Stimulated activated naive CD4-positive, alpha-beta T cell treated with Interleukin-2 at 50 U/mL for 16 hours (primary cell): ENCODE measurements around the gene DHX15.
A peak's percentile ranks its signal among the peaks of the same experiment; 100 is the strongest.

Source experiments
- DNase-seq: peaks from one replicate; lab custom pipeline; 2025; lab: John Stamatoyannopoulos, UW

Gene DHX15

GRCh38 chr4:24584211-24584850 lies at the start of gene DHX15:
Gene DHX15 (minus strand): TSS chr4:24584554. CDS start chr4:24584393, 161 bp downstream.
- peak; percentile 90 for DNase-seq

- no peak for DNase-seq
Measured at GRCh38 chr4:24632011-24632410, 47.7 kb upstream of the DHX15 start.

GRCh38 chr4:24630937-24631336 lies 46.6 kb upstream of the DHX15 start:
- no peak for DNase-seq

- no peak for DNase-seq
Measured at GRCh38 chr4:24625091-24625490, 40.7 kb upstream of the DHX15 start.

- DNase-seq = no peak
Measured at GRCh38 chr4:24624381-24624780, 40.0 kb upstream of the DHX15 start.

GRCh38 chr4:24622146-24622834 lies 37.9 kb upstream of the DHX15 start:
- DNase-seq = no peak

GRCh38 chr4:24615977-24616376 lies 31.6 kb upstream of the DHX15 start:
- DNase-seq = no peak

GRCh38 chr4:24614881-24615280 lies 30.5 kb upstream of the DHX15 start:
- no peak for DNase-seq

GRCh38 chr4:24613502-24613901 lies 29.1 kb upstream of the DHX15 start:
- DNase-seq = no peak

GRCh38 chr4:24611575-24611974 lies 27.2 kb upstream of the DHX15 start:
- DNase-seq = no peak

GRCh38 chr4:24607334-24607733 lies 23.0 kb upstream of the DHX15 start:
- DNase-seq = no peak

- DNase-seq = no peak
Measured at GRCh38 chr4:24605216-24605615, 20.9 kb upstream of the DHX15 start.

GRCh38 chr4:24604558-24605214 lies 20.3 kb upstream of the DHX15 start:
- no peak for DNase-seq

- no peak for DNase-seq
Measured at GRCh38 chr4:24603343-24603742, 19.0 kb upstream of the DHX15 start.

GRCh38 chr4:24601121-24601520 lies 16.8 kb upstream of the DHX15 start:
- DNase-seq = no peak

- no peak for DNase-seq
Measured at GRCh38 chr4:24599275-24599674, 14.9 kb upstream of the DHX15 start.

- no peak for DNase-seq
Measured at GRCh38 chr4:24598025-24598424, 13.7 kb upstream of the DHX15 start.

- DNase-seq = no peak
Measured at GRCh38 chr4:24595659-24596058, 11.3 kb upstream of the DHX15 start.

GRCh38 chr4:24594887-24595286 lies 10.5 kb upstream of the DHX15 start:
- no peak for DNase-seq

- DNase-seq = no peak
Measured at GRCh38 chr4:24589448-24589847, 5.1 kb upstream of the DHX15 start.

GRCh38 chr4:24588216-24588954 lies 4.0 kb upstream of the DHX15 start:
- DNase-seq = no peak

- DNase-seq = peak; percentile 40
Measured at GRCh38 chr4:24583451-24584210, 723 bp downstream of the DHX15 start.
